Adipose tissue (tissue), 3 donors: ENCODE results near the gene SPEM3. TPM values are rescaled to one million over a fixed set of nuclear protein-coding genes. Genes with fewer than 3 reads are reported as not detected.

Source experiments
- H3K27ac ChIP-seq: one replicate; pipeline ENCODE4 v1.5.1; 2013; ENCODE audit warnings: low read depth, low read length
- WGBS, 3 donors: extraction: QIAGEN DNeasy Blood & Tissue Kit; methylation state at CpG; one replicate each; pipeline ENCODE4 v1.1.7; 2013; 5-methylcytosine and 5-hydroxymethylcytosine counted together
- polyA plus RNA-seq, 3 donors: library from polyadenylated mRNA; stranded (reverse); fragments of 200-250 nt; gene quantifications; one replicate each; pipeline ENCODE4 v1.2.3, GENCODE V29; 2013
- donor health status: healthy with polysubstance abuse.
- donor health status: Bipolar disorder and iron deficiency.
- donor health status: healthy.

The SPEM3 gene
- not detected for polyA plus RNA-seq

GRCh38 chr17:7428557-7428956 is at the start of gene SPEM3:
SPEM3 (plus strand) TSS chr17:7428857; CDS start chr17:7428903, 46 bp downstream.
- 64 to 72% (median 71%) methylated on average over 5 of the region's 5 CpGs for WGBS, 3 donors

GRCh38 chr17:7379134-7379533 is 49.5 kb upstream of the SPEM3 start:
- H3K27ac ChIP-seq = no peak overlapping the region
- WGBS, 3 donors = 96 to 98% (median 98%) methylated on average over 3 of the region's 3 CpGs

More at GRCh38 chr17:7428557-7428956, at the start of gene SPEM3:
- no peak within 1 kb of the TSS for H3K27ac ChIP-seq

GRCh38 chr17:7380321-7380720 is 48.3 kb upstream of the SPEM3 start:
- 11 to 32% (median 30%) methylated on average over 7 of the region's 7 CpGs for WGBS, 3 donors
- H3K27ac ChIP-seq = no peak overlapping the region

- H3K27ac ChIP-seq = no peak within 1 kb of the TSS
- WGBS, 3 donors = 4 to 5% (median 5%) methylated on average over 31 to 52 of the region's 52 CpGs
Measured at GRCh38 chr17:7380855-7381683, 47.6 kb upstream of the SPEM3 start, which contains the start of gene TNK1. TNK1 (plus strand) TSS chr17:7381089; CDS start chr17:7382927, 1,838 bp downstream.

- no peak overlapping the region for H3K27ac ChIP-seq
- 90 to 93% (median 91%) methylated on average over 10 of the region's 10 CpGs for WGBS, 3 donors
Measured at GRCh38 chr17:7382901-7383300, 45.8 kb upstream of the SPEM3 start.

- no peak overlapping the region for H3K27ac ChIP-seq
- WGBS, 3 donors = 76 to 88% (median 84%) methylated on average over 11 of the region's 11 CpGs
Measured at GRCh38 chr17:7383371-7383741, 45.3 kb upstream of the SPEM3 start.

GRCh38 chr17:7383742-7384488 is 44.7 kb upstream of the SPEM3 start:
- no peak overlapping the region for H3K27ac ChIP-seq
- 12 to 66% (median 14%) methylated on average over 56 to 65 of the region's 65 CpGs for WGBS, 3 donors

- no peak overlapping the region for H3K27ac ChIP-seq
- WGBS, 3 donors = 51 to 81% (median 60%) methylated on average over 21 to 23 of the region's 23 CpGs
Measured at GRCh38 chr17:7384489-7385081, 44.1 kb upstream of the SPEM3 start.

GRCh38 chr17:7388856-7389255 is 39.8 kb upstream of the SPEM3 start:
- H3K27ac ChIP-seq = no peak overlapping the region
- 95 to 98% (median 97%) methylated on average over 10 of the region's 10 CpGs for WGBS, 3 donors

- 86 to 91% (median 90%) methylated on average over 19 of the region's 19 CpGs for WGBS, 3 donors
- no peak overlapping the region for H3K27ac ChIP-seq
Measured at GRCh38 chr17:7389924-7390910, 38.4 kb upstream of the SPEM3 start.

- no peak overlapping the region for H3K27ac ChIP-seq
- WGBS, 3 donors = 32 to 85% (median 46%) methylated on average over 2 of the region's 2 CpGs
Measured at GRCh38 chr17:7391307-7391706, 37.4 kb upstream of the SPEM3 start.

GRCh38 chr17:7392696-7393612 is 35.7 kb upstream of the SPEM3 start:
- 75 to 78% (median 78%) methylated on average over 39 to 42 of the region's 42 CpGs for WGBS, 3 donors
- H3K27ac ChIP-seq = no peak overlapping the region

GRCh38 chr17:7393613-7394451 is 34.8 kb upstream of the SPEM3 start:
- H3K27ac ChIP-seq = no peak overlapping the region
- 6 to 10% (median 7%) methylated on average over 44 to 48 of the region's 48 CpGs for WGBS, 3 donors

GRCh38 chr17:7394452-7395191 is 34.0 kb upstream of the SPEM3 start, which contains the start of gene PLSCR3:
PLSCR3 (minus strand) TSS chr17:7394525; CDS start chr17:7394110, 415 bp downstream.
- 0 to 1% (median 0%) methylated on average over 45 to 71 of the region's 71 CpGs for WGBS, 3 donors

GRCh38 chr17:7396147-7396546 is 32.5 kb upstream of the SPEM3 start:
- no peak overlapping the region for H3K27ac ChIP-seq
- WGBS, 3 donors = 85 to 90% (median 86%) methylated on average over 4 of the region's 4 CpGs

More at GRCh38 chr17:7394452-7395191, 34.0 kb upstream of the SPEM3 start, which contains the start of gene PLSCR3:
- H3K27ac ChIP-seq = no peak within 1 kb of the TSS
